NCI-H2196 treated with DMSO at 0.1 percent for 48 hours (cell line): ENCODE results near the gene FOXK1.
"Not testable (repeated sequence)": the region's sequence is repeated elsewhere in the genome, so short reads cannot be mapped to it uniquely, and the experiment has no call there.

Experiments used
- DNase-seq: peaks from one replicate; lab custom pipeline; 2025; ENCODE audit not compliant: unreplicated experiment; lab: John Stamatoyannopoulos, UW

The FOXK1 gene

GRCh38 chr7:4665661-4666060 is 16.4 kb upstream of the FOXK1 start:
- no peak for DNase-seq

GRCh38 chr7:4667776-4668509 is 14.2 kb upstream of the FOXK1 start:
- DNase-seq = no peak

GRCh38 chr7:4668510-4668847 is 13.6 kb upstream of the FOXK1 start:
- no peak for DNase-seq

GRCh38 chr7:4670791-4671190 is 11.3 kb upstream of the FOXK1 start:
- DNase-seq = no peak

- no peak for DNase-seq
Observed at GRCh38 chr7:4675771-4676367, 6.2 kb upstream of the FOXK1 start.

GRCh38 chr7:4677518-4677917 is 4.6 kb upstream of the FOXK1 start:
- not testable (repeated sequence) for DNase-seq

- no peak for DNase-seq
Observed at GRCh38 chr7:4681218-4681851, 760 bp upstream of the FOXK1 start.

GRCh38 chr7:4682621-4683042 is 537 bp downstream of the FOXK1 start:
- DNase-seq = no peak

- DNase-seq = no peak
Observed at GRCh38 chr7:4683043-4683883, 1.2 kb downstream of the FOXK1 start.

GRCh38 chr7:4683884-4684565 is 1.9 kb downstream of the FOXK1 start:
- no peak for DNase-seq

- DNase-seq = no peak
Observed at GRCh38 chr7:4684846-4685245, 2.8 kb downstream of the FOXK1 start.

- DNase-seq = not testable (repeated sequence)
Observed at GRCh38 chr7:4685676-4686075, 3.6 kb downstream of the FOXK1 start.

- DNase-seq = no peak
Observed at GRCh38 chr7:4687956-4688355, 5.9 kb downstream of the FOXK1 start.

GRCh38 chr7:4689151-4689550 is 7.1 kb downstream of the FOXK1 start:
- no peak for DNase-seq

GRCh38 chr7:4689668-4690067 is 7.6 kb downstream of the FOXK1 start:
- no peak for DNase-seq

- no peak for DNase-seq
Observed at GRCh38 chr7:4690953-4691856, 9.1 kb downstream of the FOXK1 start.

- DNase-seq = no peak
Observed at GRCh38 chr7:4692055-4692454, 10.0 kb downstream of the FOXK1 start.

- not testable (repeated sequence) for DNase-seq
Observed at GRCh38 chr7:4692622-4693021, 10.5 kb downstream of the FOXK1 start.

- no peak for DNase-seq
Observed at GRCh38 chr7:4693152-4693551, 11.1 kb downstream of the FOXK1 start.

- no peak for DNase-seq
Observed at GRCh38 chr7:4693749-4694148, 11.7 kb downstream of the FOXK1 start.
